Activated effector memory CD4-positive, alpha-beta T cell treated with anti-CD3 and anti-CD28 coated beads, Interleukin-2, amount 50 U/mL, for 16 hours (primary cell): ENCODE data around the gene CAPN2.

Experiments used
- DNase-seq: peaks from one replicate; pipeline ENCODE4 v3.0.0-alpha.2; 2020

Gene CAPN2

GRCh38 chr1:223712194-223712849, at the start of gene CAPN2:
TSS of gene CAPN2 (plus strand) at chr1:223712539. CDS start at chr1:223712641, 102 bp downstream.
- peak; percentile 86 for DNase-seq

GRCh38 chr1:223662943-223663342, 49.4 kb upstream of the CAPN2 start:
- DNase-seq: no peak

DNA sequence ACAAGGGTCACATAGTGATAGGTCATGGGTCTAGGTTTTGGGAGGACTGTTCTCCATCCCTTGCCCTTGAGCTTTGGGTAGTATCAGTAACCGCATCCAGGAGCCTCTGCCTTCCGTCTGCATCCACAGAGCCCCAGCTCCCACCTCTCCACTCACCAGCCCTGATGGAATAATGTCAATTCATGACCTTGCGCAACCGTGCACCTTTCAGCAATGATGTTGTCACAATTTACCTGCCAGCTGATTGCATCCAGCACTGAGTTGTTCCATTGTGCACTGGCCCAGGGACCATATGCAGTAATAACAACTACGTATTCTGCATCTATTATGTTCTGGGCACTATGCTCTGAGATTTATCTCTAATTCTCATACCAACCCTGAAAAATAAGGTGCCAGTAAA, 48.2 kb upstream of the CAPN2 start:
- DNase-seq: no peak

GRCh38 chr1:223665592-223666312, 46.6 kb upstream of the CAPN2 start, which contains the start of gene CAPN8:
TSS of gene CAPN8 (minus strand) at chr1:223665701. CDS start at chr1:223665646, 55 bp downstream.
- DNase-seq: no peak

- DNase-seq: no peak
Measured at GRCh38 chr1:223667484-223668182, 44.7 kb upstream of the CAPN2 start.

DNA sequence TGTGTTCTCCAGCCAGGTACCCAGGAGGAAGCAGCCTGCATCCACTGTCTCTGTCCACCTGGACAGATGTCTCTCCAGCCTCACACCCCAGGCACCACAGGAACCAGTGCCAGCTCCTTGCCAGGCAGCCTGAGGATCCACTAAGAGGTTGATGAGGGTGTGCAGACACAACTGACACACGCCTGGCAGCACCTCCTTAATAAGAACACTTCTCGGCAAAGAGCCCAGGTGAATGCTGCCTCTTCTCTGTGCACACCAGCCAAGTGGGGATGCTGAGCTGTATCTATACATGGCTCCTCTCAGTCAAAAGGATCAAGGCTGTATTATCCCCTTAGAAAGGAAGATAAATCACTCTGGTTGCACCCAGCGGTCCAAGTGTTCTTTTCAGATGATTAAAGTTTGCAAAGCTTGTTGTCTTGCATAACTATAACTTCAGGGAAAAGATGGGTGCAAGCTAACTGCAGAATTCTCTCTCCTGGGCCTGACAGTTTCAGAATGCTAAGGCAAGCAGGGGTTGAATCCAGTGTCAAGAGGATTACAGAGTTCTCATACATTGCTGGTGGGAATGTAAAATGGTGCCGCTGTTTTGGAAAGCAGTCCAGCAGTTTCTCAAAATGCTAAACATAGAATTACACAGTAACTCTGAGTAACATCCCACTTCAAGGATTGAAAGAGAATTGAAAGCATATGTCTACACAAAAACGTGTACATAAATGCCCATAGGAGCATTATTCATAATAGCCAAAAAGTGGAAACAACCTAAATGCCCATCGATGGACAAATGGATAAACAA, 43.1 kb upstream of the CAPN2 start:
- no peak for DNase-seq

DNA sequence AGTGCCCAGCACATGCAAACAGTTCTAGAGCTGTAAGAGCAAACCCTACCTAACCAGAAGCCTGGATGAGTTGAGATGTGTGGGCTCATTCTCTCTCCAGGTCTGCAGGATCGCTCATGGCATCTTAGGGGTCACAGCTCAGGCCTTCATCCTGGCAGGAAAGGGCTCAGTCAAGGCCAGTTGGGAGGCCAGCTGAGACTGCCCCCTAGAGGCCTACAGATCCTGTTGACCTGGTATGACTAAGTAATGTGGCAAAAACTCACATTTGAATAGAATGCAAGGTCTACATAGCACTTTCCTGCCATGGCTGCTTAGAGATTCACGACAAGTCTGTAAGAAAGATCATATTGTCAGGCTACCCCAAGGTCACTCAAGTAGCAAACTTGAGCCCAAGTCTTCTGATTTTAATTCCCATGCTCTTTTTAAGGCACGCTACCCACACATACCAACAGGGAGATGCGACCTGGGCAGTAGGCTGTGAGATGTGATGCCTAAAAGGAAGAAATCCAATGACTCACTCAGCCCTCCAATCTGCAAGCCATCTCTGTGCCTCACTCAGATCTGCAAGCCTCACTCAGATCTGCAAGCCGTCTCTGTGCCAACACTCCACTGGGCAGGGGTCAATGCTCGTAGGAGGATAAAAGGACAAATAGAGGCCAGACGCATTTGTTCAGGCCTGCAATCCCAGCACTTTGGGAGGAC, 41.7 kb upstream of the CAPN2 start:
- no peak for DNase-seq

GRCh38 chr1:223674119-223674890, 38.0 kb upstream of the CAPN2 start:
- no peak for DNase-seq

DNA sequence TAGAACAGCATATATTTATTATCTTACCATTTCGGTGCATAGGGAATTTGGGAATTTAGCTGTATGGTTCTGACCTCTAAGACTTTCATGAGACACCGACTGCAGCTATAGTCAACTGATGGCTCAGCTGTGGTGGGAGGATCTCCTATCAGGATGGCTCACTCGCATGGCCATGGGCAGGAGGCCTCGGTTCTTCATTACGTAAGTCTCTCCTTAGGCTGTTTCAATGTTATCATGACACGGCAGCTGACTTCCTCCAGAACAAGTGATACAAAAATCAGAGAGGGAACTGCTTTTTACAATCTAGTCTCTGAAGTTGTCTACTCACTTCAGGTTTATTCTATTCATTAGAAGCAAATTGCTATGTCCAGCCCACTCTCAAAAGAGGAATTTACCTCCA, 33.5 kb upstream of the CAPN2 start:
- no peak for DNase-seq

DNA sequence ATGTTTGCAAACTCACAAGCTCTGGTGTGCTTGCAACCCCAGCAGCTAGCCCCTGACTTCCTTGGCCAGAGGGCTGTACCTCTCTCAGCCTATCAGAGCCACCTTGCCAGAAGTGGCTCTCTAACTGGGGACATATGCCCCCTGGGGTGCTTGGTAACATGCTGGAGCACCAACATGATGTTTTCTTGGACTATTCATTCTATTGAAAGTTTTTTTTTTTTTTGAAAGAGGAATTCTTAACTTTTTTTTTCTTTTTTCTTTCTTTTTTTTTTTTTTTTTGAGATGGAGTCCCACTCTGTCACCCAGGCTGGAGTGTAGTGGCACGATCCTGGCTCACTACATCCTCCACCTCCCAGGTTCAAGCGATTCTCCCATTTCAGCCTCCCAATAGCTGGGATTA, 32.2 kb upstream of the CAPN2 start:
- no peak for DNase-seq

DNA sequence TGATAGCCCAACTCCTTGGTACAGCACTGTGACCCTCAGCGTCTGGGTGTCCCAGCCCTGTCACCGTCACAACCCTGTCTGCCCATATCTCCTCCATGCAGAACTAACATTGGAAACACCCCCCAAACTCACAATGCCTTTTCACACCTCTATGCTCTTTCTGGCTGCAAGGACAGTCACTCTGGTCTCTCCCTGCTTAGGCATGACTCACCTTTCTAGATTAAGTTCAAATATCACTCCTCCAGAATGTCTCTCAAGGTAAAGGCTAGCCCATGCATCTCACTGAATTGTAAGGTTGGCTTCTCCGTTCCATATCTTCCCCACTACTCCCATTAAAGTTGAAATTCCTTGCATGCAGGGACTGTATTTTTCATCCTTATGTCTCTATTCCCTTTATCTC, 29.8 kb upstream of the CAPN2 start:
- DNase-seq: no peak

- DNase-seq: peak; percentile 77
Measured at GRCh38 chr1:223683586-223684487, 28.5 kb upstream of the CAPN2 start.

GRCh38 chr1:223684488-223684792, 27.9 kb upstream of the CAPN2 start:
- DNase-seq: no peak

DNA sequence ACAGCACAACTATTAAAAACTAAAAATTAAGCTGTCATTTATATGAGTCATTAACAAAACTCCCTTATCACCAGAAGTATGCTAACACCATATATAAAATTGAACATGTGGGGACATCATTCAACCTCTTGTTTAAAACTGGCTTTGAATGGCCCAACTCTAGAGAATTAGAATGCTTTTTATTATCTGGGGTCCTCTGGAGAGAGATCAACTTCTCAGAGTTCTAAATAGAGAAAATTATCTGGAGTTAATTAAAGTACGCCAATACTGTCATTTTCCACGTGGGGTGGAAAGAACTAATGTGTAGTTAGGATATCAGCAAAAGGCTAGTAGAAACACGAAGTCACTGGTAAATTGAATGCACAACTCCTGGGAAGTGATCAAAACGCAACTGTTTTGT, 21.2 kb upstream of the CAPN2 start:
- DNase-seq: no peak

- no peak for DNase-seq
Measured at GRCh38 chr1:223695014-223695548, 17.3 kb upstream of the CAPN2 start.

- no peak for DNase-seq
Measured at GRCh38 chr1:223695941-223696340, 16.4 kb upstream of the CAPN2 start.

DNA sequence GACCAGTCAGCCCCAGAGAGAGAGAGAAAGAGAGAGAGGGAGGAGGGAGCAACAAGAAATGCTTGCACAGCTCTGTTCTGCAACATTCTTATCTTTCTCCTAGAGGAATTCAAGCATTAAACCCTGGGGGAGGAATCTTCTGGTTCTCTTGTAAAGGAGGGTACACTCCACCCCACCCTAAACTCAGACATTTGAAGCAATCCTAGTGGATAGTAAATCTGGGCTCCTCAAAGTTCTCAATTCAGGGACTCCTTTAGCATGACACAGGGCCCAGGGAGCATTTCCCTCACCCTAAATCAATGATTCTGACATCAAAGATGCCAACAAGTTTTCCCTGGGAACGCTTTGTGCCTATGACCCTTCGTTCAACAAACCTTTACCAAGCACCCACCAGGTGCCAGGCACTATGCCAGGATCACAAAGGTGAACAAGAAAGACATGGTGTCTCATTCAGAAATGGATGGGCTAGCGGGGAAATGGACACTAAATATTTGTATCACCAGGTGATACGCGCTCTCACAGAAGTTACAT, 11.9 kb upstream of the CAPN2 start:
- DNase-seq: no peak

DNA sequence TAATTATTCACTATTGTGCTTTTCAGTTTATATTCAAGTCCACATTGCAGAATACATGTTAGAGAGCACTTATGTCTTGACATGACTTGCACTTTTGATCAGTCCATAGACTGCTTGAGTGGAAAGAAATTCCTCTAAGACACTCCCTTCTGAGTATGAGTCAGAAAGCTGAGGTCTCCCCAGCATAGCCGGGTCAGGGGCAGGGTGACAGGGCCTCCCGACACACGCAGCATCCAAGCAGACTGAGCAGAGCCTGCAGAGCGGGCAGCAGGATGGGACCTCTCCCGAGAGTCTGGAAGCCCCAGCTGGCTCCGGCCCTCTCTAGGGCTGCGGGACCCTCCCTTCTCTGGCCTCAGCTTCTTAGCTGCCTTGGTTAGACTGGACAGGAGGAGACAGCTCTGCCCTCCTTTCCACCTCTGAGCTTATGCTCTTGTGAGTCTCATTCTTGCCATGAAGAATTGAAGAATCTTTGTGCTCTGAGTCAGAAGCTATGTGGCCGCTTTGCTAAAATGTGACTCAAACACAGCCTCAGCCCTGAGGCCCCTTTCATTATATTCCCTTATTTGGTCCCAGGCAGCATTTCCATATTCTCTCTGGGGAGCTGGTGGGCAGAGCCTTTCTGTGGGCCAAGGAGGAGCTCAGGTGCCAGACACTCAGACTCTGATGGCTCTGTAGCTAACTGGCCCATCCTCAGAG, 11.2 kb upstream of the CAPN2 start:
- DNase-seq: no peak
